Retina (tissue), 1 donor: ENCODE measurements around the gene ATP1A2.

ENCODE experiments used
- DNase-seq: peaks from one replicate; pipeline ENCODE4 v3.0.0-alpha.2; 2016

The ATP1A2 gene

DNA sequence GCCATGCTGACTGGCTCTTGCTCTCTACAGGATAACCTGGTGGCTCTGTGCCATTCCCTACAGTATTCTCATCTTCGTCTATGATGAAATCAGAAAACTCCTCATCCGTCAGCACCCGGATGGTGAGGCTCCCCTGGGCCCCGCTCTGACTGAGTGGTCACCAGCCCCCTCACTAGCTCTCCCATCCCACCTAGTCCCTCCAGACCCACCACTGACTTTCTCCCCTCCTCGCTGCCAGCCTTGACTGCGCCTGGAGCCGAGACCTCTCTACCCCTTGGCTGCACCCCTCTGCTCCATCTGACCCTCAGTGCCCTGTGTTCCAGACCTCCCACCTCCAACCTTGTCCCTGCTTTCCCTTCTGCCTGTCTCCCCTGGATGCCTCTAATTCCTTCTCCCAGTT is 70.7 kb downstream of the ATP1A2 start:
- DNase-seq: no peak

DNA sequence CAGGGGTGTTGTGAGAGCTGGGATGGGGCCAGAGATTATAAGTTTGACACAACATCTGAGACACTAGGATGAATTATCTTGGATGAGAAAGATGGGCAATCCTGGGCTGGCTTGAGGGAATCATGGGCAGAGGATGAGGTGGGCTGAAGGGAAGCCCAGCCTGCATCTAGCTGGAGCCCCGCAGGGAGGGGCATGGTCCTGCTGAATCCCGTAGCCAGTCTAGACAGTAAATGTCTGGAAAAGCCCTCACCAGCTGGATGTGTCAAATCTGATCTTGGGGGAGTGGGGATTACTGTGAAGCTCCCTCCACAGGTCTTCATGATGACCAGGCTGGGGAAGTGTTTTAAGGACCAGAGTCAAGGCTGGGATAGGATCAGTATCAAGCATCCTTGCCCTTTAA is 71.2 kb downstream of the ATP1A2 start:
- DNase-seq: no peak

DNA sequence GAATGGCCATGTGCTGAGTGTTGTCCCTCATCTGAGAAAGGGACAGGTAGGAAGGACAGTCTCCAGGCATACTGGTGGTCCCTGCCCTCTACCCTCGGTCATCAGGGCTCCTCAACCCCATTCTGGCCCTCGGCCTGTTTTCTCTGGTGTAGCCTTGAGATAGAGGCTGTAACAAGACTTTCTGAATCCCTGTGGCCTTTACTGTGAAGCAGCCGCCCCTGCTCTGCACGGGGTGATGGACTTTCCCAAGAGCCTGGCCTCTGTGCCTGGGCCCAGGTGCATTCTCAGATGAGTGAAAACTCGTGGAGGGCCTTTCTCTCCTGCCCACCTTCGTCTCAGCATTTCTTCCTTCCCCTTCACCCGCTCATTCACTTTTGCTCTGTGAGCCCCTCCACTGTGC is 71.8 kb downstream of the ATP1A2 start:
- no peak for DNase-seq

DNA sequence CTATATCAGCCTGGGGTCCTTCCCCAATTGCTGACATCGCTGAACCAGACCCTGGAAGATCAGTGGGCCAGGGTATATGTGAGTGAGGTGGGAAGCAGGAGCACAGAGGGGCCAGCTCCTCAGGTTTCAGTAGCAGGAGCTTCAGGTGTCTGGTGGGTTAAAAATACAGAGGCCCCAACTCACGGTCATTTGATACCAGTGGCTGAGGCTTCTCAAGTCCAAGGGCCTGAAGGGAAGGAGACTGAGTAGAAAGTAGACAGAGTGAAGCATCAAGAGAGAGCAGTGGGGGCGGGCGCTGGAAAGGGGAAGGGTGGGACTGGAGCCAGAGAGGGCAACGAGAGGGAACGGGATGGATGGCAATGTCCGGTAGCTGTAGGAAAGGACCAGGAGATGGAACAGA is 72.8 kb downstream of the ATP1A2 start:
- DNase-seq: no peak

DNA sequence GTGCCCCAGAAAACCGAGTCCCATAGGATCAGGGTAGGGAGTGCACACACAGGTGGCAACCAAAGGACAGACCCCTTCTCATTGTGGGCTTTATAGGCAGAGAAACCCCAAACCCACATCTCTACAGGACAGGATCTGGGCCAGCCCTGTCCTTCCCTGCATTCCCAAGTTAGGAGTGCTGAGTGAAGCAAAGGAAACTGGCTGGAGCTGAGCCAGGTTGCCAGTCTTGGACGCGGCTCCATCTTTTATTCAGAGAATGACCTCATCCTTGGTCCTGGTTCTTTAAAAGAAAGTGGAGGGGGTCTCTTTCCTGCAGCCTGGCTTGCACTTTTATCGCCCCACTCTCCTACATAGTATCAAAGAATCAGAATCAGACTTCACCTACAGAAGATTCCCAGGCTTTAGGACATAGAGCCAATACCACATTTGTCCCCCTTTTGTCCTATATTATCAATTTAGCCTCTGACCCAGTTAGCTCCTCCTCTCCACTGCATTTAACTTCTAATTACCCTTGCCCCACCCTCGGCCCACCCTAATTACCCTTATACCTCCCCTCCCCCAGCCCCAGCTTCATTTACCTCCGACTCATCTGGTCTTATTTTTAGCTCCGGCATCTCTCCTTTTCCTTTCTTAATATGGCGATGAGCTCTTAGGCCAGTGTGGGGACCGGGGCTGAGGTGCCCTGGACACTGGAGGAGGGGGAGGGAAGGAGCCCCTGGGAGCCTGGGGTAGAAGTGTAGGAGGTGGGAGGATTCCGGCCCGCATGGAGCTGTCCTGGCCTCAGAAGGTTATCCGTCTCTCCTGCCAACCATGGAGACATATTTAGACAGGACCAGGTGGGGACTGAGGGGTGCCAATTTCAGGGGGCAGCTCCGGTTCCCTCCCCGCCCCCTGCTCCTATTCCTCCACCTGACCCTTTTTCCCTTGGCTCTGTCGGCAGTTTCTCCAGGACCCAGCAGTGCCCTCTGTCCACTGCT is 74.4 kb downstream of the ATP1A2 start, which contains the start of gene CASQ1:
TSS of gene CASQ1 (plus strand) at position 927 of the 977 bp plus-strand sequence. CDS start 177 bp downstream, outside the sequence.
- no peak for DNase-seq

DNA sequence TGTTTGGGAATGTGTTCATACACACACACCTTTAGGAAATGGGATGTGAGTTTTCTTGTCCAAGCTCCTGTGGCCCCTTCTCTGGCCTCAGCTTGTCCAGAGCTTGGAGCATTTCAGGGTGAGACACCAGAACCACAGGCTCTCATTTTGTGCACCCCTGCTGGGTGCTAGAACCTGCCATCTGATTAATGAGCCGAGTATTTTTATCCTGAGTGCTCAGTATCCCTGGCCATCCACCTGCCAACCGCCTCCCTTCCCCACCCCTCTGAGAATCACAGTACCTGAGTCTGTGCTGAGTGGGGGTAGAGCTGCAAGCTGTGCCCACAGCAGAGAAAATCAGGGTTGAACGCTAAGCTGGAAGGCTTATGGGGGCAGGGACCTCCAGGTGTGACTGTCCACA is 76.2 kb downstream of the ATP1A2 start:
- DNase-seq: no peak

DNA sequence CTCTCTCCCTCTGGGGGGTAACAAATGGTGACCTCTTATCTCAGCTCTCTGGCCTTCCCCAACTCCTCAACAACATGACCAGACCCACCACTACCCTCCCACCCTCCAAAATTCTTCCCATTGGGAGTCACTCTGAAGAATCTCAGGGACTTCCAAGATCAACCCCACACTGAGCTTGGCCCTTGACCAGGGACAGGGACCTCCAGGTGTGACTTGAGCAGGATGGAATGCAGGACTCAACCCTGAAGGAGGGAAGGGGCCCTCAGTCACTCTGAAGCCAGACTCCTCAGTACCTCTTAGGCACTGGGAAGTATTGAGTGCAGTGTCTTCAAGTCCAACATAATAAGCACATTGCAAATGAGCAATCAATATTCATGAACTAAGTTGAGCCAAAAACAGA is 76.7 kb downstream of the ATP1A2 start:
- no peak for DNase-seq
